ENCODE results near the gene BTBD7. TPM values are rescaled to one million over a fixed set of nuclear protein-coding genes. Genes with fewer than 3 reads are reported as not detected.

The BTBD7 gene
- total RNA-seq, 2 experiments from 2014 or later = 12.5 to 12.6 TPM

GRCh38 chr14:93346926-93347721 is 14.3 kb upstream of the BTBD7 start, which contains the start of gene COX8C:
Gene COX8C (plus strand): TSS chr14:93347182. CDS start chr14:93347269, 87 bp downstream.
- no peaks in the 10 kb centered on the region for H3K4me1 Mint-ChIP-seq (ENCODE audit: low read depth)
- Histone ChIP-seq H3K9me3 (ENCODE audit: control insufficient read depth in 1 of 2, insufficient read depth in 1 of 2, low read length in 2 of 2) (peaks cover 1 to 10% of the 10 kb centered on the region in 2 experiments), H3K4me1 (ENCODE audit: insufficient read depth, low read length) (no peaks in the 10 kb centered on the region), H3K4me3 (ENCODE audit: low read length) (no peak within 1 kb of the TSS), H3K27ac (ENCODE audit: low read depth in 1 of 2, low read length in 2 of 2) (no peak within 1 kb of the TSS), H3K36me3 (ENCODE audit: insufficient read depth, low read length) (no peaks in the 10 kb centered on the region), H3K27me3 (ENCODE audit: control insufficient read depth in 1 of 2, insufficient read depth in 2 of 2, low read length in 2 of 2) (no peaks in the 10 kb centered on the region)
- H3K9me3 Mint-ChIP-seq = no peaks in the 10 kb centered on the region
- ChIA-PET POLR2A (no interaction called here), CTCF (no interaction called here)
- H3K36me3 Mint-ChIP-seq (ENCODE audit: low read depth) = no peaks in the 10 kb centered on the region
- H3K27me3 Mint-ChIP-seq = no peaks in the 10 kb centered on the region
- no peak within 1 kb of the TSS for H3K4me3 Mint-ChIP-seq
- intact Hi-C loops (cut with DNase I, micrococcal nuclease) = no loop called here
- TF ChIP-seq, protein P1, sequence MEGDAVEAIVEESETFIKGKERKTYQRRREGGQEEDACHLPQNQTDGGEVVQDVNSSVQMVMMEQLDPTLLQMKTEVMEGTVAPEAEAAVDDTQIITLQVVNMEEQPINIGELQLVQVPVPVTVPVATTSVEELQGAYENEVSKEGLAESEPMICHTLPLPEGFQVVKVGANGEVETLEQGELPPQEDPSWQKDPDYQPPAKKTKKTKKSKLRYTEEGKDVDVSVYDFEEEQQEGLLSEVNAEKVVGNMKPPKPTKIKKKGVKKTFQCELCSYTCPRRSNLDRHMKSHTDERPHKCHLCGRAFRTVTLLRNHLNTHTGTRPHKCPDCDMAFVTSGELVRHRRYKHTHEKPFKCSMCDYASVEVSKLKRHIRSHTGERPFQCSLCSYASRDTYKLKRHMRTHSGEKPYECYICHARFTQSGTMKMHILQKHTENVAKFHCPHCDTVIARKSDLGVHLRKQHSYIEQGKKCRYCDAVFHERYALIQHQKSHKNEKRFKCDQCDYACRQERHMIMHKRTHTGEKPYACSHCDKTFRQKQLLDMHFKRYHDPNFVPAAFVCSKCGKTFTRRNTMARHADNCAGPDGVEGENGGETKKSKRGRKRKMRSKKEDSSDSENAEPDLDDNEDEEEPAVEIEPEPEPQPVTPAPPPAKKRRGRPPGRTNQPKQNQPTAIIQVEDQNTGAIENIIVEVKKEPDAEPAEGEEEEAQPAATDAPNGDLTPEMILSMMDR (IDR thresholded peaks at IDR 0.05) = no peak
- ATAC-seq (ENCODE audit: poor library complexity) (no peak), DNase-seq (peak in 1 of 14 experiments; percentile 10)
- no peak within 1 kb of the TSS for H3K27ac Mint-ChIP-seq

GRCh38 chr14:93343797-93344196 is 11.0 kb upstream of the BTBD7 start:
- H3K9me3 Mint-ChIP-seq = no peaks in the 10 kb centered on the region
- no peaks in the 10 kb centered on the region for H3K27me3 Mint-ChIP-seq

GRCh38 chr14:93343266-93343665 is 10.4 kb upstream of the BTBD7 start:
- no peaks in the 10 kb centered on the region for H3K36me3 Mint-ChIP-seq (ENCODE audit: low read depth)

More at GRCh38 chr14:93343797-93344196, 11.0 kb upstream of the BTBD7 start:
- H3K4me1 Mint-ChIP-seq (ENCODE audit: low read depth) = no peaks in the 10 kb centered on the region
- H3K36me3 Mint-ChIP-seq (ENCODE audit: low read depth) = no peaks in the 10 kb centered on the region
- no peaks in the 10 kb centered on the region for H3K36me3 ChIP-seq (ENCODE audit: insufficient read depth, low read length)
- no peak overlapping the region for H3K27ac ChIP-seq (ENCODE audit: low read depth in 1 of 2, low read length in 2 of 2)
- peaks cover 6 to 15% of the 10 kb centered on the region in 2 experiments for H3K9me3 ChIP-seq (ENCODE audit: control insufficient read depth in 1 of 2, insufficient read depth in 1 of 2, low read length in 2 of 2)
- POLR2A ChIA-PET = no interaction called here
- intact Hi-C loops (cut with DNase I, micrococcal nuclease) = no loop called here
- TF ChIP-seq, protein P1 (IDR thresholded peaks at IDR 0.05) = no peak
- H3K4me3 Mint-ChIP-seq = no peak overlapping the region
- DNase-seq (no peak), ATAC-seq (ENCODE audit: poor library complexity) (no peak)
- peaks cover 0 to 2% of the 10 kb centered on the region in 2 experiments for H3K27me3 ChIP-seq (ENCODE audit: control insufficient read depth in 1 of 2, insufficient read depth in 2 of 2, low read length in 2 of 2)
- no peak overlapping the region for H3K4me3 ChIP-seq (ENCODE audit: low read length)
- no peak overlapping the region for H3K27ac Mint-ChIP-seq
- CTCF ChIA-PET = no interaction called here
- no peaks in the 10 kb centered on the region for H3K4me1 ChIP-seq (ENCODE audit: insufficient read depth, low read length)

More at GRCh38 chr14:93343266-93343665, 10.4 kb upstream of the BTBD7 start:
- intact Hi-C loops (cut with DNase I, micrococcal nuclease) = no loop called here
- ATAC-seq (ENCODE audit: poor library complexity) (no peak), DNase-seq (no peak)
- no peak overlapping the region for H3K4me3 ChIP-seq (ENCODE audit: low read length)
- no peak overlapping the region for H3K4me3 Mint-ChIP-seq
- H3K4me1 Mint-ChIP-seq (ENCODE audit: low read depth) = no peaks in the 10 kb centered on the region
- H3K9me3 ChIP-seq (ENCODE audit: control insufficient read depth in 1 of 2, insufficient read depth in 1 of 2, low read length in 2 of 2) = peaks cover 6 to 15% of the 10 kb centered on the region in 2 experiments
- ChIA-PET POLR2A (no interaction called here), CTCF (no interaction called here)
- TF ChIP-seq, protein P1 (IDR thresholded peaks at IDR 0.05) = no peak
- no peaks in the 10 kb centered on the region for H3K9me3 Mint-ChIP-seq
- H3K27ac ChIP-seq (ENCODE audit: low read depth in 1 of 2, low read length in 2 of 2) = no peak overlapping the region
- H3K27me3 ChIP-seq (ENCODE audit: control insufficient read depth in 1 of 2, insufficient read depth in 2 of 2, low read length in 2 of 2) = peaks cover 0 to 2% of the 10 kb centered on the region in 2 experiments
- H3K36me3 ChIP-seq (ENCODE audit: insufficient read depth, low read length) = no peaks in the 10 kb centered on the region
- no peaks in the 10 kb centered on the region for H3K4me1 ChIP-seq (ENCODE audit: insufficient read depth, low read length)
- H3K27ac Mint-ChIP-seq = no peak overlapping the region
- no peaks in the 10 kb centered on the region for H3K27me3 Mint-ChIP-seq
